H1 (cell line): ENCODE results near the gene TM4SF20. TPM values are rescaled to one million over a fixed set of nuclear protein-coding genes. Genes with fewer than 3 reads are reported as not detected.

Source experiments
- CTCF ChIA-PET: fragments of 300-600 bp; sonication (Branson Sonifier 250); formaldehyde crosslinking; loops from one replicate; lab custom pipeline; 2021; ENCODE audit not compliant: partially characterized antibody; lab: Charles Lee
- POLR2A ChIA-PET: fragments of 300-600 bp; sonication (Branson Sonifier 250); formaldehyde crosslinking; loops from one replicate; lab custom pipeline; 2021; ENCODE audit warnings: inconsistent platforms; ENCODE audit not compliant: partially characterized antibody; lab: Charles Lee
- DNase-seq, 2 experiments: peaks; one replicate each; pipeline versions ENCODE4 v3.0.0 to v3.0.0-alpha.2; 2010 to 2022; ENCODE audit warnings: low spot score in 2 of 2, low read depth in 1 of 2, mixed read lengths in 1 of 2
- FAIRE-seq: peaks from 2 replicates; lab custom pipeline; 2011; peaks lifted over from hg19 to GRCh38; lab: Jason Lieb, UNC
- H2AFZ ChIP-seq: 2 replicates; pipeline ENCODE4 v1.8.1; 2012; ENCODE audit warnings: low read length, inconsistent platforms
- H2AK5ac ChIP-seq: 2 replicates; pipeline ENCODE4 v1.6.1; 2013; ENCODE audit warnings: low read depth, low read length
- H2BK120ac ChIP-seq: replicated peaks from 2 replicates; pipeline ENCODE3; 2013; ENCODE audit warnings: low read depth, low read length, inconsistent platforms
- H2BK12ac ChIP-seq: 2 replicates; pipeline ENCODE4 v1.6.1; 2013; ENCODE audit warnings: low read depth, low read length
- H2BK15ac ChIP-seq: 2 replicates; pipeline ENCODE4 v1.6.1; 2013; ENCODE audit warnings: low read length
- H2BK20ac ChIP-seq: 2 replicates; pipeline ENCODE4 v1.6.1; 2013; ENCODE audit warnings: low read length
- H2BK5ac ChIP-seq: 2 replicates; pipeline ENCODE4 v1.6.1; 2013; ENCODE audit warnings: low read depth, low read length
- H3K14ac ChIP-seq: 2 replicates; pipeline ENCODE4 v1.6.1; 2013; ENCODE audit warnings: inconsistent platforms; ENCODE audit not compliant: insufficient read length
- H3K18ac ChIP-seq: 2 replicates; pipeline ENCODE4 v1.6.1; 2013; ENCODE audit warnings: low read length; ENCODE audit errors: extremely low read depth
- H3K23ac ChIP-seq: 2 replicates; pipeline ENCODE4 v1.6.1; 2013; ENCODE audit warnings: inconsistent platforms; ENCODE audit not compliant: insufficient read length
- H3K23me2 ChIP-seq: 2 replicates; pipeline ENCODE4 v1.6.1; 2013; ENCODE audit warnings: low read depth, low read length
- H3K27ac ChIP-seq: 2 replicates; pipeline ENCODE4 v1.6.1; 2011; ENCODE audit warnings: low read depth, low read length, inconsistent platforms
- H3K27me3 ChIP-seq, 4 experiments: replicated peaks in 1 of 4; 1 replicate in 1 of 4; 2 replicates in 3 of 4; pipeline versions ENCODE4 v1.6.1 to v1.8.1; 2011 to 2013; ENCODE audit warnings: low read length in 3 of 4, mild to moderate bottlenecking in 3 of 4, inconsistent platforms in 2 of 4, mixed read lengths in 2 of 4, moderate library complexity in 1 of 4; ENCODE audit not compliant: control insufficient read depth in 3 of 4, insufficient read depth in 3 of 4; ENCODE audit errors: extremely low read depth in 1 of 4
- H3K36me3 ChIP-seq, 4 experiments: 2 replicates each; pipeline versions ENCODE4 v1.6.1 to v1.8.1; 2011 to 2013; ENCODE audit warnings: mild to moderate bottlenecking in 4 of 4, low read length in 3 of 4, moderate library complexity in 2 of 4, control low read depth in 1 of 4, inconsistent platforms in 1 of 4; ENCODE audit not compliant: insufficient read depth in 4 of 4, control insufficient read depth in 2 of 4
- H3K4ac ChIP-seq: replicated peaks from 2 replicates; pipeline ENCODE3; 2013; ENCODE audit warnings: low read length, low read depth, mixed read lengths, inconsistent platforms; ENCODE audit not compliant: insufficient read length
- H3K4me1 ChIP-seq, 4 experiments: replicated peaks in 1 of 4; 1 replicate in 1 of 4; 2 replicates in 3 of 4; pipeline versions ENCODE4 v1.6.1 to v1.8.1; 2011 to 2013; ENCODE audit warnings: low read length in 3 of 4, inconsistent platforms in 2 of 4, mixed read lengths in 1 of 4; ENCODE audit not compliant: insufficient read depth in 4 of 4, control insufficient read depth in 3 of 4
- H3K4me2 ChIP-seq, 2 experiments: 2 replicates each; pipeline versions ENCODE4 v1.6.1 to v1.8.1; 2011 to 2013; ENCODE audit warnings: low read depth in 2 of 2, low read length in 2 of 2, control low read depth in 1 of 2, inconsistent platforms in 1 of 2, mild to moderate bottlenecking in 1 of 2; ENCODE audit not compliant: insufficient read depth in 1 of 2
- H3K4me3 ChIP-seq, 4 experiments: fragments of 200-600, 300-600 bp in 1 of 4; sonication (generic), shearing (Covaris generic), sonication (Bioruptor Twin) in 1 of 4; 2 replicates each; pipeline versions ENCODE4 v1.5.1 to v1.8.1; 2011 to 2016; ENCODE audit warnings: low read length in 4 of 4, low read depth in 3 of 4, control low read depth in 2 of 4, inconsistent platforms in 2 of 4, mild to moderate bottlenecking in 2 of 4, mixed read lengths in 1 of 4, moderate library complexity in 1 of 4; ENCODE audit not compliant: insufficient read depth in 2 of 4; ENCODE audit errors: extremely low read depth in 1 of 4
- H3K56ac ChIP-seq: replicated peaks from 2 replicates; pipeline ENCODE3; 2013; ENCODE audit warnings: low read depth, mild to moderate bottlenecking, mixed read lengths, low read length, inconsistent platforms; ENCODE audit not compliant: insufficient read length
- H3K79me1 ChIP-seq: 2 replicates; pipeline ENCODE4 v1.6.1; 2013; ENCODE audit warnings: low read depth, low read length, control low read depth
- H3K79me2 ChIP-seq, 2 experiments: 2 replicates each; pipeline versions ENCODE4 v1.6.1 to v1.8.1; 2012 to 2013; ENCODE audit warnings: low read length in 2 of 2, mild to moderate bottlenecking in 2 of 2, inconsistent platforms in 1 of 2; ENCODE audit not compliant: insufficient read depth in 2 of 2, control insufficient read depth in 1 of 2
- H3K9ac ChIP-seq, 4 experiments: replicated peaks in 1 of 4; 1 replicate in 1 of 4; 2 replicates in 3 of 4; pipeline versions ENCODE4 v1.6.1 to v1.8.1; 2011 to 2013; ENCODE audit warnings: low read depth in 3 of 4, low read length in 3 of 4, control low read depth in 2 of 4, mild to moderate bottlenecking in 2 of 4, moderate library complexity in 2 of 4, inconsistent platforms in 1 of 4; ENCODE audit errors: extremely low read depth in 1 of 4
- H3K9me3 ChIP-seq, 2 experiments: 2 replicates each; pipeline versions ENCODE4 v1.6.1 to v1.8.1; 2012 to 2013; ENCODE audit warnings: mild to moderate bottlenecking in 2 of 2, moderate library complexity in 2 of 2, control low read depth in 1 of 2, inconsistent platforms in 1 of 2, low read depth in 1 of 2, low read length in 1 of 2, mixed read lengths in 1 of 2; ENCODE audit not compliant: insufficient read depth in 2 of 2
- H4K20me1 ChIP-seq, 2 experiments: replicated peaks in 1 of 2; 2 replicates each; pipeline versions ENCODE3 to v1.8.1; 2011 to 2013; ENCODE audit warnings: inconsistent platforms in 2 of 2, low read length in 2 of 2, mild to moderate bottlenecking in 1 of 2; ENCODE audit not compliant: insufficient read depth in 2 of 2, control insufficient read depth in 1 of 2
- H4K5ac ChIP-seq: 2 replicates; pipeline ENCODE4 v1.6.1; 2013; ENCODE audit warnings: low read length, low read depth, mixed read lengths, inconsistent platforms; ENCODE audit not compliant: insufficient read length
- H4K8ac ChIP-seq: 2 replicates; pipeline ENCODE4 v1.8.0; 2013; ENCODE audit warnings: mild to moderate bottlenecking, moderate library complexity, low read length, inconsistent platforms; ENCODE audit not compliant: insufficient read depth; ENCODE audit errors: extremely low read depth
- H4K91ac ChIP-seq: replicated peaks from 2 replicates; pipeline ENCODE3; 2013; ENCODE audit warnings: low read length, mixed read lengths, inconsistent platforms; ENCODE audit not compliant: insufficient read length
- E2F6 ChIP-seq: IDR thresholded peaks from 2 replicates; pipeline ENCODE4 v1.6.1; 2012; ENCODE audit warnings: inconsistent platforms
- NRF1 ChIP-seq: IDR thresholded peaks from 2 replicates; pipeline ENCODE4 v1.6.1; 2011; ENCODE audit warnings: mild to moderate bottlenecking, low read depth, low read length, improper control_type of control experiment
- PHF8 ChIP-seq: fragments of 200-600 bp; sonication (generic); conservative IDR thresholded peaks from 2 replicates; pipeline ENCODE4 v1.7.1; 2012; ENCODE audit warnings: low read depth, mild to moderate bottlenecking, inconsistent platforms, low read length, moderate library complexity
- SUZ12 ChIP-seq: fragments of 200-600 bp; sonication (generic); IDR thresholded peaks from 2 replicates; pipeline ENCODE4 v1.6.1; 2012; ENCODE audit warnings: mild to moderate bottlenecking, inconsistent platforms, low read length, moderate library complexity, mixed read lengths
- ZNF274 ChIP-seq: IDR thresholded peaks from 2 replicates; pipeline ENCODE4 v1.7.0; 2012; ENCODE audit warnings: low read length, borderline replicate concordance; ENCODE audit errors: extremely low read depth
- WGBS, 2 experiments: shearing (Covaris generic) in 1 of 2; methylation state at CpG; one replicate each; pipeline versions ENCODE4 v1.1.6 to v1.1.7; 2013 to 2015; ENCODE audit warnings: low lambda C conversion rate in 2 of 2, mixed read lengths in 2 of 2, inconsistent platforms in 1 of 2, low coverage in 1 of 2, missing lambda C conversion rate in 1 of 2; ENCODE audit not compliant: insufficient replicate concordance in 2 of 2, insufficient coverage in 1 of 2, insufficient read length in 1 of 2; ENCODE audit errors: extremely low coverage in 1 of 2, missing lambda C conversion rate in 1 of 2; 5-methylcytosine and 5-hydroxymethylcytosine counted together
- polyA plus RNA-seq, 7 experiments: library from polyadenylated mRNA; depleted of rRNA in 3 of 7; stranded (reverse) in 5 of 7; unstranded in 2 of 7; fragments of >200 nt in 5 of 7; fragments of 200-250 nt in 2 of 7; gene quantifications; 1 replicate in 5 of 7; 2 replicates in 1 of 7; 4 replicates in 1 of 7; pipeline versions ENCODE4 v1.2.1 to v1.2.3, GENCODE V29; 2011 to 2013; ENCODE audit warnings: missing spikeins in 2 of 7, mixed read lengths in 2 of 7
- total RNA-seq: library from RNA; stranded (reverse); fragmentation: NEBNext Ultra II Directional; extraction: Animal tissue kit (Norgen Biotek cat#: 25700); gene quantifications from 2 replicates; pipeline ENCODE4 v1.2.1, GENCODE V29; 2021

Gene TM4SF20
- total and polyA plus RNA-seq, 2 of the 8 experiments (the other 6 are each of a cell fraction or from before 2014, with no cell fraction given) = not detected

- no peak for DNase-seq
- WGBS, 2 experiments = 90% methylated on average over 16 of the region's 16 CpGs; no CpG with 5 or more reads in 1 of the 2 experiments
- Histone ChIP-seq H3K27me3 (no peaks in the 10 kb centered on the region), H2AFZ (peak overlapping the region; percentile 53; the same call in 1 of the 2 replicates), H3K4me1 (no peaks in the 10 kb centered on the region), H2BK20ac (no peak overlapping the region), H3K18ac (no peak overlapping the region), H4K91ac (no peak overlapping the region), H3K27ac (no peak overlapping the region), H3K14ac (no peak overlapping the region), H3K56ac (no peak overlapping the region), H3K79me1 (no peaks in the 10 kb centered on the region), H2BK15ac (no peak overlapping the region), H3K9me3 (no peaks in the 10 kb centered on the region), H2BK12ac (no peak overlapping the region; the same call in 1 of the 2 replicates), H2BK120ac (no peak overlapping the region), H4K5ac (no peak overlapping the region), H3K36me3 (no peaks in the 10 kb centered on the region), H3K4me3 (no peak overlapping the region), H3K4ac (no peak overlapping the region), H3K23me2 (no peaks in the 10 kb centered on the region), H3K4me2 (no peak overlapping the region), H4K20me1 (no peaks in the 10 kb centered on the region), H3K9ac (0 out of 7 replicates have a peak overlapping the region, but pooled peaks of 1 of the 4 experiments have one; percentile 18), H2BK5ac (no peak overlapping the region), H3K23ac (no peak overlapping the region), H2AK5ac (no peak overlapping the region), H3K79me2 (no peaks in the 10 kb centered on the region), H4K8ac (peak overlapping the region; percentile 74; the same call in 1 of the 2 replicates)
- TF ChIP-seq SUZ12 (no peak), E2F6 (no peak), NRF1 (no peak), PHF8 (no peak), ZNF274 (no peak)
- ChIA-PET POLR2A (no interaction called here), CTCF (interaction anchor here (0.9 to 4.6 kb wide), 14 partner anchors 8 to 366 kb away, joined by 3 to 35 read pairs (median 4); no protein-coding TSS in a partner anchor)
- FAIRE-seq = no peak
Measured at GRCh38 chr2:227407591-227408151, 28.6 kb upstream of the TM4SF20 start.
